Measurements from ENCODE around the gene CTSS.

Gene CTSS

GRCh38 chr1:150761801-150762200 lies 3.8 kb downstream of the CTSS start:
- Histone ChIP-seq H3K27me3 (replicated peaks; ENCODE audit: control insufficient read depth, insufficient read depth, low read length) (no peaks in the 10 kb centered on the region), H3K36me3 (ENCODE audit: control insufficient read depth, insufficient read depth, low read length) (peaks cover 1% of the 10 kb centered on the region)

GRCh38 chr1:150760013-150760412 lies 5.6 kb downstream of the CTSS start:
- no peak overlapping the region for H3K4me3 ChIP-seq (replicated peaks; ENCODE audit: low read depth, low read length)
- H3K36me3 ChIP-seq (ENCODE audit: control insufficient read depth, insufficient read depth, low read length) = peaks cover 4% of the 10 kb centered on the region
- TF ChIP-seq CTCF (IDR thresholded peaks at IDR 0.05; ENCODE audit: insufficient read depth, low read length, poor library complexity, severe bottlenecking) = no peak
- no peak for DNase-seq (ENCODE audit: extremely low read depth, insufficient read length)
- H3K27me3 ChIP-seq (replicated peaks; ENCODE audit: control insufficient read depth, insufficient read depth, low read length) = no peaks in the 10 kb centered on the region

More at GRCh38 chr1:150761801-150762200, 3.8 kb downstream of the CTSS start:
- no peak overlapping the region for H3K4me3 ChIP-seq (replicated peaks; ENCODE audit: low read depth, low read length)
- TF ChIP-seq CTCF (IDR thresholded peaks at IDR 0.05; ENCODE audit: insufficient read depth, low read length, poor library complexity, severe bottlenecking) = no peak
- DNase-seq (ENCODE audit: extremely low read depth, insufficient read length) = no peak

GRCh38 chr1:150753416-150753815 lies 12.2 kb downstream of the CTSS start:
- TF ChIP-seq CTCF (IDR thresholded peaks at IDR 0.05; ENCODE audit: insufficient read depth, low read length, poor library complexity, severe bottlenecking) = no peak
- no peak for DNase-seq (ENCODE audit: extremely low read depth, insufficient read length)
- H3K27me3 ChIP-seq (replicated peaks; ENCODE audit: control insufficient read depth, insufficient read depth, low read length) = no peaks in the 10 kb centered on the region

GRCh38 chr1:150751443-150751842 lies 14.1 kb downstream of the CTSS start:
- DNase-seq (ENCODE audit: extremely low read depth, insufficient read length) = no peak
- TF ChIP-seq CTCF (IDR thresholded peaks at IDR 0.05; ENCODE audit: insufficient read depth, low read length, poor library complexity, severe bottlenecking) = no peak
- H3K4me3 ChIP-seq (replicated peaks; ENCODE audit: low read depth, low read length) = no peak overlapping the region
- H3K36me3 ChIP-seq (ENCODE audit: control insufficient read depth, insufficient read depth, low read length) = peaks cover 12% of the 10 kb centered on the region
- no peaks in the 10 kb centered on the region for H3K27me3 ChIP-seq (replicated peaks; ENCODE audit: control insufficient read depth, insufficient read depth, low read length)

More at GRCh38 chr1:150753416-150753815, 12.2 kb downstream of the CTSS start:
- Histone ChIP-seq H3K36me3 (ENCODE audit: control insufficient read depth, insufficient read depth, low read length) (peaks cover 12% of the 10 kb centered on the region), H3K4me3 (replicated peaks; ENCODE audit: low read depth, low read length) (no peak overlapping the region)

GRCh38 chr1:150749720-150750311 lies 15.8 kb downstream of the CTSS start:
- Histone ChIP-seq H3K4me3 (replicated peaks; ENCODE audit: low read depth, low read length) (no peak overlapping the region), H3K27me3 (replicated peaks; ENCODE audit: control insufficient read depth, insufficient read depth, low read length) (no peaks in the 10 kb centered on the region), H3K36me3 (ENCODE audit: control insufficient read depth, insufficient read depth, low read length) (peaks cover 9% of the 10 kb centered on the region)
- TF ChIP-seq CTCF (IDR thresholded peaks at IDR 0.05; ENCODE audit: insufficient read depth, low read length, poor library complexity, severe bottlenecking) = no peak
- no peak for DNase-seq (ENCODE audit: extremely low read depth, insufficient read length)

Measured in GM06990 (cell line).